ENCODE data around the gene BMP10.

- TF ChIP-seq EZH2phosphoT487 (IDR thresholded peaks at IDR 0.05) (no peak), CTCF (IDR thresholded peaks at IDR 0.05) (no peak)
These were observed 36.2 kb upstream of the BMP10 start for GRCh38 chr2:68907232-68907919.

Data from neural progenitor cell (in vitro differentiated cells).